ELR (cell line): ENCODE data around the gene NACA2.
"Not testable (repeated sequence)": the region's sequence is repeated elsewhere in the genome, so short reads cannot be mapped to it uniquely, and the experiment has no call there.

Source experiments
- DNase-seq: peaks from one replicate; pipeline ENCODE4 v3.0.0-alpha.2; 2015; ENCODE audit warnings: low read depth

Gene NACA2

DNA sequence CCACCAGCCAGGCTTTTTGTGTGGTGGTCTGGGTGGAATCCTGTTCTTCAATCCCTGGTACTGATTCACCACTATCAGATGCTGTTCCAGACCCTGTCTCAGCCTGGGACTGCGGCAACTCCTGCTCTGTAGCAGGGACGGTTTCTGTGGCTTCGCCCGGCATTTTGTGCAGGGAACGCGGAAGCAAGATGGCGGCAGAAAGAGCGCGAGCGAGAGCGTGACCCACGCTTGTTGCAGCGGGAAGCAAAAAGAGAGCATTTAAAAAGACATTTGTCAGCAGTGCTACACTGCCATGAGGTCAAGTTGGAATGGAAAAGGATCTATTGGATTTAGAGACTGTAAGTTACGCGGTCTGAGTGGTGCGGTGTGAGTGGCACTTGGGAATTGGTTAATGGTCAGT, at the start of gene NACA2:
NACA2 (minus strand) TSS at position 202 of the 400 bp plus-strand sequence; CDS start at position 163, 39 bp downstream.
- no peak for DNase-seq

- DNase-seq = no peak
Observed at GRCh38 chr17:61639818-61640217, 48.8 kb upstream of the NACA2 start.

DNA sequence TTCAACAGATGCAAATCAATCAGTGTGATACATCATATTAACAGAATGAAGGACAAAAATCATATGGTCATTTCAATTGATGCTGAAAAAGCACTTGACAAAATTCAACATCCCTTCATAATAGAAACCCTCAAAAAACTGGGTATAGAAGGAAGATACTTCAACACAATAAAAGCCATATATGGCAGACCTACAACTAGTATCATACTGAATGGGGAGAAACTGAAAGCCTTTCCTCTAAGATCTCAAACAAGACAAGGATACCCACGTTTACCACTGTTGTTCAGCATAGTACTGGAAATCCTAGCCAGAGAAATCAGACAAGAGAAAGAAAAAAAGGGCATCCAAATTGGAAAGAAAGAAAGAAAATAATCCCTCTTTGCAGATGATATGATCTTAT, 47.1 kb upstream of the NACA2 start:
- DNase-seq = no peak

- peak; percentile 76 for DNase-seq
Observed at GRCh38 chr17:61635913-61636432, 45.0 kb upstream of the NACA2 start.

DNA sequence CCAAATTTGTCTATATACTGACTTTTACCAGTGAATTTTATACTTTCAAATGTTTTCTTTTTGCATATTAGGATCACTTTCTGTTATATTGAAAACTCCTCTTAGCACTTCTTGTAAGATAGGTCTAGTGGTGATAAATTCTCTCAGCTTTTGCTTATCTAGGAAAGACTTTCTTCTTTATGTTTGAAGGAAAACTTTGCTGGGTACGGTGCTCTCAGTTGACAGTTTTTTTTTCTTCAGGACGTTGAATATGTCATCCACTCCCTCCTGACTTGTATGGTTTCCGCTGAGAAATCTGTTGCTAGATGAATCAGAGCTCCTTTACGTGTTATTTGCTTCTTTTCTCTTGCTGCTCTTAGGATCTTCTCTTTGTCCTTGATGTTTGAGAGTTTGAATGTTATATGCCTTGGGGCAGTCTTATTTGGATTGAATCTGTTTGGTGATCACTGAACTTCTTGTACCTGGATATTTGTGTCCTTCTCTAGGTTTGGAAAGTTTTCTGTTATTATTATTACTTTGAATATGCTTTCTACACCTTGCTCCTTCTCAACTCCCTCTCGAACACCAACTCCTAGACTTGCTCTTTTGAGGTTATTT, 44.0 kb upstream of the NACA2 start:
- DNase-seq = peak; percentile 42

GRCh38 chr17:61634011-61634539, 43.1 kb upstream of the NACA2 start:
- DNase-seq = no peak

DNA sequence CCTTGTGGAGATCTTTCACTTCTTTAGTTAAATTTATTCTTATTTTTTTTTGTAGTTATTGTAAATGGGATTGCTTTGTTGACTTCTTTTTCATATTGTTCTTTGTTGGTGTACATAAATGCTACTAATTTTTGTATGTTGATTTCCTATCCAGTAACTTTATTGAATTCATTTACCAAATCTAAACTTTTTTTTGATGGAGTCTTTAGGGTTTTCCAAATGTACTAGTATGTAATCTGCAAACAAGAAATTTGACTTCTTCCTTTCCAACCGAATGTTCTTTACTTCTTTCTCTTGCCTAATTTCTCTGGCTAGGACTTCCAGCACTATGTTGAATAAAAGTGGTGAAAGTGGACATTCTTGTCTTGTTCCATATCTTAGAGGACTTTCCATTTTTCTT, 41.8 kb upstream of the NACA2 start:
- no peak for DNase-seq

DNA sequence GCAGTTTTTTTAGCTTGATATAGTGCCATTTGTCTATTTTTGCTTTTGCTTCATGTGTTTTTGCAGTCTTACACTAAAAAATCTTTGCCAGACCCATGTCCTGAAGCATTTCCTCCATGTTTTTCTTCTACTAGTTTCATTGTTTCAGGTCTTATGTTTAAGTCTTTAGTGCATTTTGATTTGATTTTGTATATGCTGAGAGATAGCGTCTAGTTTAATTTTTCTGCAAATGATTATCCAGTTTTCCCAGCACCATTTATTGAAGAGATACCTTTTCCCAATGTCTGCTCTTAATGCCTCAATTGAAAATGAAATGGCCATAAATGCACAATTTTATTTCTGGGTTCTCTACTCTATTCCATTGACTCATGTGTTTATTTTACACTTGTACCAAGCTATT, 40.8 kb upstream of the NACA2 start:
- DNase-seq = no peak

GRCh38 chr17:61628158-61628557, 37.1 kb upstream of the NACA2 start:
- not testable (repeated sequence) for DNase-seq

- DNase-seq = no peak
Observed at GRCh38 chr17:61627658-61628057, 36.6 kb upstream of the NACA2 start.

- no peak for DNase-seq
Observed at GRCh38 chr17:61627125-61627524, 36.1 kb upstream of the NACA2 start.

DNA sequence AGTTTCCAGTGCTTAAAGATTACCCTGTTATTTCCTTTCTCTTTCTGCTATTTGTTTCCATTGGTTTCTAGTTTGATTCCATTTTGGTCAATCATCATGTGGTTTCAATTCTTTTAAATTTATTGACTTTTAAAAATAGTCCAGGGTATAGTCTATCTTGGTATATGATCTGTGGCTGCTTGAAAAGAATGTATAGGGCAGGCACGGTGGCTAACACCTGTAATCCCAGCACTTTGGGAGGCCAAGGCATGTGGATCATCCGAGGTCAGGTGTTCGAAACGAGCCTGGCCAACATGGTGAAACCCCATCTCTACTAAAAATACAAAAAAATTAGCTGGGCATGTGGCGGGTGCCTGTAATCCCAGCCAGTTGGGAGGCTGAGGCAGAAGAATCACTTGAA, 34.5 kb upstream of the NACA2 start:
- DNase-seq = no peak

- no peak for DNase-seq
Observed at GRCh38 chr17:61624951-61625350, 33.9 kb upstream of the NACA2 start.

DNA sequence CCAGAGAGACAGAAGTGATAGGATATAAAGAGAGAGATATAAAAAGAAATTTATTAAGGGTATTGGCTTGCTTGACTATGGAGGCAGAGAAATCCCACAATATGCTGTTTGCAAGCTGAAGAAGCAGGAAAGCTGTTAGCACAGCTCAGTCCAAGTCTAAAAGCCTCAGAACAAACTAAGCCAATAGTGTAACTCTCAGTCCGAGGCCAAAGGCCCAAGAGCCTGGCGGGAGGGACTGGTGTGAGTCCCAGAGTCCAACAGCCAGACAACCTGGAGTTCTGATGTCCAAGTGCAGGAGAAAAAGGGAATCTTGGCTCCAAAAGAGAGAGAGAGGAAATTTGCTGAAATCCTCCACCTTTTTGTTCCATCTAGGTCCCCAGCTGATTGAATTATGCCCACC, 30.3 kb upstream of the NACA2 start:
- no peak for DNase-seq

DNA sequence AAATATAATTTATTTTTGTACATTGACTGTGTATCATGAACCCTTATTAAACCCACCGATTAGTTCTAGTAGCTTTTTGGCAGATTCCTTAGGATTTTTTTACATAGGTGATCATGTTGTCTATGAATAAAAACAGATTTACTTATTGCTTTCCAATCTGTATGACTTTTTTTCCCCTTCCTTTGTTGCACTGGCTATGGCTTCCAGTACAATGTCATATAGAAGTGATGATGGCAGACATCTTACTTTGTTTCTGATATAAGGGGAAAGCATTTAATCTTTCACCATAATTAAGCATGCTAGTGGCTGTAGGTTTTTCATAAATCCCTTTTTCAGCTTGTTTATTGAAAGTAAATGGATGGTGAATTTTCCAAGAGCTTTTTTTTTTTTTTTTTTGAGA, 28.9 kb upstream of the NACA2 start:
- DNase-seq = no peak

GRCh38 chr17:61619493-61619892, 28.5 kb upstream of the NACA2 start:
- peak; percentile 36 for DNase-seq

DNA sequence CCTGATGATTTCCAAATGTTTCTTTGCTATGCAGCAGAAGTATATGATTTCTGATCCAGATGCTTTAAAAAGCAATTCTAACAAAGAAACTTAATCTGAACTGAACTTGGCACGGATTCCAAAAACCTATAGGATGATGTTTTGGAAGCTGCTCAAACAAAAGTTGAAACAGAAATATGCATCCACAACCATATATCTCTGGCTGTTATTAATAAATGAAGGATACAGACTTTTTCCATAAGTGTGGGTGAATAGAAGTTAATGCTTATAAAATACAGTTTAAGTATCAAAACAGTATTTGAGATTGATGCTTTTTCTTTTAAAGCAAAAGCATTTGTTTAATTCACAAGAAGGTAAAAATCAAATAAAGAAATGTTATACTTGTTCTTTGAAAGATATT, 27.9 kb upstream of the NACA2 start:
- DNase-seq = no peak

DNA sequence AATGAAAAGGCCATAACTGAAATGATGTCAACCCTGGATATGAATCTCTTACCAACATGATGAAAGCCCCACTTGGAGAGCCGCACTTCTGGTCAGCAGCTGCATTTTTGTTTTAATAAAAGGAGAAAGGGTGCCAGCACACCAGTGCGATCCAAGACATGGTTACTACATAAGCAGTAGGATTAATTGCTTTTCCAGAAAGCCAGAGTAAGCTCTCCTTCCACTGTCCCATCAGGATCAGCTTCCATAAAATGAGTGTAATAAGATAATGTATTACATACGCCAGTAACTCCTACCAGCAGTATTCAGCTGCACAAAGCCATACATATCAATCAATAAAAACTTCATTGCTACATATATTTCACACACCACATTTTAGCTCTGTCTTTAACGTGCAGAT, 26.3 kb upstream of the NACA2 start:
- DNase-seq = no peak

GRCh38 chr17:61616783-61617182, 25.8 kb upstream of the NACA2 start:
- no peak for DNase-seq

- no peak for DNase-seq
Observed at GRCh38 chr17:61614219-61614618, 23.2 kb upstream of the NACA2 start.

DNA sequence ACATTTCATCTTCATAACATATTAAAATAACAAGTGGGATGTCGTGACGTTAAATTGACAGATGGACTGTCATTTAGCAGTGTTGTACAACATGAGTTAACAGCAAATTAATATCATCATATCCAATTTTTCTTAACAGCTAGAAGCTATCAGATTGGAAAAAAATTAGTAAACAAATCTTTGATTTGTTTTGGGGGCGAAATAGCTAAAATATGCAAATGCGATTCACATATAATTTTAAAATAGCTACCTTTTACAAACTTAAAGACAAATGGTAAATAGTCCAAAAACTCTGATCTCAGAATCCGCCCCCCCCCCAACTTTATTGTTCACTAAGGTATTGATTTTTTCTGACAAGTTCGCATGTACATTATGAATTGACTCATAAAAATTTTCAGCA, 20.3 kb upstream of the NACA2 start:
- DNase-seq = no peak

GRCh38 chr17:61605692-61606091, 14.7 kb upstream of the NACA2 start:
- DNase-seq = no peak

GRCh38 chr17:61601297-61601696, 10.3 kb upstream of the NACA2 start:
- DNase-seq = no peak

DNA sequence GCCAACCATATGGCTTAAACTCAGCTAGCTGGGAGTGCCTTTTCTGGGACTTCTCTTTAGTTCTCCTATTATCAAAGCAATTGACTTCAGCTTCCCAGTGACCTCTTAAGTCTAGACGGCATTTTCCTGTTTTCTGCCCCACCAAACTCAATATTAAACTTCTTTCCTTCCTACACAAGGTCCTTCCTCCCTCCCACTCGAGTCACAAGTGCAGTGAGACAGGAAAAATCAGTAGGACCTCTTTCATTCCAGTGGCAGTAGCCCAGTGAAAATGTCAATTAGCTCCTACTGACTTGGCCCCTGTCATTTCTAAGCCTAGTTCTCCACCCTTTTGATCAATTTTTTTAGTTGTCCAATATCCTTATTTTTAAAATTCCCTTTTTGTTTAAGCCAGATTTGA, 9.6 kb upstream of the NACA2 start:
- DNase-seq = no peak
